ENCODE results near the gene WBP2NL.

Gene WBP2NL

GRCh38 chr22:42007922-42008321 is 9.3 kb downstream of the WBP2NL start:
- no peak overlapping the region for H3K14ac ChIP-seq (ENCODE audit: low read length in 2 of 2)
- H2BK12ac ChIP-seq (ENCODE audit: low read length in 2 of 2): no peak overlapping the region
- H3K9ac ChIP-seq (ENCODE audit: low read length): no peak overlapping the region
- H2AK5ac ChIP-seq (ENCODE audit: low read length, severe bottlenecking): no peak overlapping the region
- H3K79me1 ChIP-seq (replicated peaks; ENCODE audit: low read length, poor library complexity, severe bottlenecking): no peaks in the 10 kb centered on the region
- no peak overlapping the region for H2AFZ ChIP-seq (ENCODE audit: low read depth, low read length)
- H3K4me1 ChIP-seq (ENCODE audit: control insufficient read depth, insufficient read depth, low read depth, low read length): no peaks in the 10 kb centered on the region
- no peak overlapping the region for H4K91ac ChIP-seq (ENCODE audit: low read length)
- no peak overlapping the region for H2BK15ac ChIP-seq (ENCODE audit: low read depth, poor library complexity, severe bottlenecking)
- WGBS: 69% methylated on average over 4 of the region's 4 CpGs
- H3K9me3 ChIP-seq (ENCODE audit: control insufficient read depth, low read length): peaks cover 26% of the 10 kb centered on the region
- no peak overlapping the region for H3K27ac ChIP-seq (ENCODE audit: low read length, poor library complexity, severe bottlenecking)
- H3K4ac ChIP-seq (ENCODE audit: low read depth in 1 of 2, low read length in 2 of 2): no peak overlapping the region
- H2BK5ac ChIP-seq (ENCODE audit: low read depth, low read length, poor library complexity, severe bottlenecking): no peak overlapping the region
- H3K4me2 ChIP-seq (ENCODE audit: low read length, poor library complexity, severe bottlenecking): no peak overlapping the region
- H4K8ac ChIP-seq (ENCODE audit: low read length): no peak overlapping the region
- no peak overlapping the region for H3K4me3 ChIP-seq (ENCODE audit: insufficient read depth in 1 of 2, low read depth in 1 of 2, low read length in 2 of 2)
- H3K18ac ChIP-seq (ENCODE audit: low read depth in 1 of 2, low read length in 2 of 2): no peak overlapping the region
- no peaks in the 10 kb centered on the region for H3K27me3 ChIP-seq (ENCODE audit: control insufficient read depth in 1 of 2, insufficient read depth in 1 of 2, low read length in 2 of 2)
- H3K36me3 ChIP-seq (ENCODE audit: control insufficient read depth in 1 of 2, insufficient read depth in 2 of 2, low read depth in 1 of 2, low read length in 2 of 2): no peaks in the 10 kb centered on the region
- no peak overlapping the region for H2BK120ac ChIP-seq (ENCODE audit: low read depth, low read length)
- no peak for DNase-seq
- H3K23ac ChIP-seq (ENCODE audit: low read length in 2 of 2): no peak overlapping the region

GRCh38 chr22:42010778-42011177 is 12.2 kb downstream of the WBP2NL start:
- no peaks in the 10 kb centered on the region for H3K36me3 ChIP-seq (ENCODE audit: control insufficient read depth in 1 of 2, insufficient read depth in 2 of 2, low read depth in 1 of 2, low read length in 2 of 2)
- H2BK15ac ChIP-seq (ENCODE audit: low read depth, poor library complexity, severe bottlenecking): no peak overlapping the region
- no peaks in the 10 kb centered on the region for H3K79me1 ChIP-seq (replicated peaks; ENCODE audit: low read length, poor library complexity, severe bottlenecking)
- DNase-seq: no peak
- H3K14ac ChIP-seq (ENCODE audit: low read length in 2 of 2): no peak overlapping the region
- no peak overlapping the region for H3K4me2 ChIP-seq (ENCODE audit: low read length, poor library complexity, severe bottlenecking)
- H2BK120ac ChIP-seq (ENCODE audit: low read depth, low read length): no peak overlapping the region
- no peaks in the 10 kb centered on the region for H3K4me1 ChIP-seq (ENCODE audit: control insufficient read depth, insufficient read depth, low read depth, low read length)
- H2BK12ac ChIP-seq (ENCODE audit: low read length in 2 of 2): no peak overlapping the region
- peaks cover 0 to 6% of the 10 kb centered on the region in 2 experiments for H3K27me3 ChIP-seq (ENCODE audit: control insufficient read depth in 1 of 2, insufficient read depth in 1 of 2, low read length in 2 of 2)
- peaks cover 30% of the 10 kb centered on the region for H3K9me3 ChIP-seq (ENCODE audit: control insufficient read depth, low read length)
- H3K9ac ChIP-seq (ENCODE audit: low read length): no peak overlapping the region
- no peak overlapping the region for H3K4me3 ChIP-seq (ENCODE audit: insufficient read depth in 1 of 2, low read depth in 1 of 2, low read length in 2 of 2)
- no peak overlapping the region for H3K27ac ChIP-seq (ENCODE audit: low read length, poor library complexity, severe bottlenecking)
- H3K23ac ChIP-seq (ENCODE audit: low read length in 2 of 2): no peak overlapping the region
- no peak overlapping the region for H3K18ac ChIP-seq (ENCODE audit: low read depth in 1 of 2, low read length in 2 of 2)
- no peak overlapping the region for H2AK5ac ChIP-seq (ENCODE audit: low read length, severe bottlenecking)
- 82% methylated on average over 5 of the region's 7 CpGs for WGBS
- H2AFZ ChIP-seq (ENCODE audit: low read depth, low read length): no peak overlapping the region
- H4K91ac ChIP-seq (ENCODE audit: low read length): no peak overlapping the region
- H4K8ac ChIP-seq (ENCODE audit: low read length): no peak overlapping the region
- H2BK5ac ChIP-seq (ENCODE audit: low read depth, low read length, poor library complexity, severe bottlenecking): no peak overlapping the region
- H3K4ac ChIP-seq (ENCODE audit: low read depth in 1 of 2, low read length in 2 of 2): no peak overlapping the region

- Histone ChIP-seq H3K9me3 (ENCODE audit: control insufficient read depth, low read length) (peaks cover 25% of the 10 kb centered on the region), H4K8ac (ENCODE audit: low read length) (no peak overlapping the region), H3K4me3 (ENCODE audit: insufficient read depth in 1 of 2, low read depth in 1 of 2, low read length in 2 of 2) (no peak overlapping the region), H3K36me3 (ENCODE audit: control insufficient read depth in 1 of 2, insufficient read depth in 2 of 2, low read depth in 1 of 2, low read length in 2 of 2) (no peaks in the 10 kb centered on the region), H3K4me2 (ENCODE audit: low read length, poor library complexity, severe bottlenecking) (no peak overlapping the region), H3K27ac (ENCODE audit: low read length, poor library complexity, severe bottlenecking) (no peak overlapping the region), H2AK5ac (ENCODE audit: low read length, severe bottlenecking) (no peak overlapping the region), H4K91ac (ENCODE audit: low read length) (no peak overlapping the region), H2BK15ac (ENCODE audit: low read depth, poor library complexity, severe bottlenecking) (no peak overlapping the region), H2BK12ac (ENCODE audit: low read length in 2 of 2) (no peak overlapping the region), H2AFZ (ENCODE audit: low read depth, low read length) (no peak overlapping the region), H3K23ac (ENCODE audit: low read length in 2 of 2) (no peak overlapping the region), H2BK5ac (ENCODE audit: low read depth, low read length, poor library complexity, severe bottlenecking) (no peak overlapping the region), H3K9ac (ENCODE audit: low read length) (no peak overlapping the region), H2BK120ac (ENCODE audit: low read depth, low read length) (no peak overlapping the region), H3K4me1 (ENCODE audit: control insufficient read depth, insufficient read depth, low read depth, low read length) (no peaks in the 10 kb centered on the region), H3K18ac (ENCODE audit: low read depth in 1 of 2, low read length in 2 of 2) (no peak overlapping the region), H3K79me1 (replicated peaks; ENCODE audit: low read length, poor library complexity, severe bottlenecking) (no peaks in the 10 kb centered on the region), H3K4ac (ENCODE audit: low read depth in 1 of 2, low read length in 2 of 2) (no peak overlapping the region), H3K14ac (ENCODE audit: low read length in 2 of 2) (no peak overlapping the region), H3K27me3 (ENCODE audit: control insufficient read depth in 1 of 2, insufficient read depth in 1 of 2, low read length in 2 of 2) (peaks cover 6 to 8% of the 10 kb centered on the region in 2 experiments)
- no peak for DNase-seq
- 81% methylated on average over 3 of the region's 4 CpGs for WGBS
Measured at GRCh38 chr22:42013385-42013784, 14.8 kb downstream of the WBP2NL start.

- Histone ChIP-seq H3K4ac (ENCODE audit: low read depth in 1 of 2, low read length in 2 of 2) (no peak overlapping the region), H3K27me3 (ENCODE audit: control insufficient read depth in 1 of 2, insufficient read depth in 1 of 2, low read length in 2 of 2) (peaks cover 15 to 22% of the 10 kb centered on the region in 2 experiments), H2BK120ac (ENCODE audit: low read depth, low read length) (no peak overlapping the region), H3K9me3 (ENCODE audit: control insufficient read depth, low read length) (peaks cover 17% of the 10 kb centered on the region), H2BK5ac (ENCODE audit: low read depth, low read length, poor library complexity, severe bottlenecking) (no peak overlapping the region), H3K9ac (ENCODE audit: low read length) (no peak overlapping the region), H4K91ac (ENCODE audit: low read length) (no peak overlapping the region), H3K4me3 (ENCODE audit: insufficient read depth in 1 of 2, low read depth in 1 of 2, low read length in 2 of 2) (no peak overlapping the region), H3K14ac (ENCODE audit: low read length in 2 of 2) (no peak overlapping the region), H3K4me2 (ENCODE audit: low read length, poor library complexity, severe bottlenecking) (no peak overlapping the region), H3K4me1 (ENCODE audit: control insufficient read depth, insufficient read depth, low read depth, low read length) (no peaks in the 10 kb centered on the region), H3K36me3 (ENCODE audit: control insufficient read depth in 1 of 2, insufficient read depth in 2 of 2, low read depth in 1 of 2, low read length in 2 of 2) (no peaks in the 10 kb centered on the region), H3K23ac (ENCODE audit: low read length in 2 of 2) (no peak overlapping the region), H2AFZ (ENCODE audit: low read depth, low read length) (no peak overlapping the region), H3K18ac (ENCODE audit: low read depth in 1 of 2, low read length in 2 of 2) (no peak overlapping the region), H4K8ac (ENCODE audit: low read length) (no peak overlapping the region), H3K27ac (ENCODE audit: low read length, poor library complexity, severe bottlenecking) (no peak overlapping the region), H2AK5ac (ENCODE audit: low read length, severe bottlenecking) (no peak overlapping the region), H2BK15ac (ENCODE audit: low read depth, poor library complexity, severe bottlenecking) (no peak overlapping the region), H2BK12ac (ENCODE audit: low read length in 2 of 2) (no peak overlapping the region), H3K79me1 (replicated peaks; ENCODE audit: low read length, poor library complexity, severe bottlenecking) (no peaks in the 10 kb centered on the region)
- DNase-seq: no peak
- WGBS: 95% methylated on average over 8 of the region's 10 CpGs
Measured at GRCh38 chr22:42016111-42016510, 17.5 kb downstream of the WBP2NL start.
